ENCODE results near the gene NRBF2.

GRCh38 chr10:63171255-63171855 lies 38.2 kb downstream of the NRBF2 start:
- TF ChIP-seq MAX (IDR thresholded peaks at IDR 0.05), result no peak
- no peak for TF ChIP-seq CTCF (IDR thresholded peaks at IDR 0.05; ENCODE audit: low read depth, low read length, missing input control)
- no peak for TF ChIP-seq RAD21 (IDR thresholded peaks at IDR 0.05)
- no peak for TF ChIP-seq FOXA2 (IDR thresholded peaks at IDR 0.05)

Measured in liver (tissue), 3 donors.